ENCODE results near the gene RCBTB1.
A peak's percentile ranks its signal among the peaks of the same experiment; 100 is the strongest.
"Not testable (repeated sequence)": the region's sequence is repeated elsewhere in the genome, so short reads cannot be mapped to it uniquely, and the experiment has no call there.

Gene RCBTB1

DNA sequence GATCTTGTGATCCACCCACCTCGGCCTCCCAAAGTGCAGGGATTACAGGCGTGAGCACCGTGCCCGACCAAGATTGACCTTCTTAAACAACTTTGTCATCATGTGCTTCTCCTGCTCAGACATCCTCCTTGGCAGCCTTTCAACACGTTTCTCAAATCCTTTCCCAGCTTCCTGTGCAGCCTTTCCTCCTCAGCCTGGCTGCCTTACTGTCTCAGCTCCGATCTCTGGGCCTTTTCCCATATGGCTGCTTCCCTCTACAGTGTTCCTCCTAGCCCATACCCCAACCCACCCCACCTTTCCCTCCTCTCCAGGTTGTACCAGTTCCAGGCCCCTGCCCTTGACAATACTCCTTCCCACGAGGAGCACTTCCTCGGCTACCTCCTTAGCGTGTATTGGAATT, 82.4 kb downstream of the RCBTB1 start:
- no peak for DNase-seq

DNA sequence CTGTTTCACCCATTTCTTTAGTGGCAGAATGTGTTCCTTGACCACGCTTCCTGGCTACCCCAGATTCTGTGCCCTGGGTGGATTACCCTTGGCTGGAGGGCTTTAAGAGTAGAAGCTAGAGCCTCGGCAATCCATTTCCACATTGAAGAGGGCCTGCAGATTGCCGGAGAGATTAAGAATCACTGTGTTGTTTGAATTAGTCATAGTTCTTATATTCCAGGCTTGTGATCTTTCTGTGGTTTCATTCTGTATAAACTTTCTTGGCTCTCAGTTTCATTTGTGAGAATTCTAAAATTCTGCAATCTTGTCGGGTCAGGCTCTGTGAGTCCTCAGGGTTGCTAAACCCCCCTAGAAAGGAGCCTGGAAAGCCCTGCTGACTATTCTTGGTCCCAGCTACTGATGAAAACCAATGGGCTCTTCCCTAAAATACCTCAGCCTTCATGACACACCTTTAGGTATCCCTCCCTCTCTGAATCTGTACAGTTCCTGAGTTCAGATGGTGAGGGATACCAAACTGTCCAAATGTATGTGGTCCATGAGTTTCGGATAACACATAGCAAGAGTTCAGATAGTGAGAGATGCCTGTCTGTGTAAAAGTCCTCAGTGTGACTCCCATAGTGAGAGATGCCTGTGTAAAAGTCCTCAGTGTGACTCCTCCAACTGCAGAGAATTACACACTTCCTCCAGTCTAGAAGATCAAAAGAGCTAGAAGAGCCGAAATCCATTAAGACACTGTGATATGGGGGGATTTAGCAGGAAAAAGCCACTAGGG, 85.3 kb downstream of the RCBTB1 start:
- no peak for DNase-seq

DNA sequence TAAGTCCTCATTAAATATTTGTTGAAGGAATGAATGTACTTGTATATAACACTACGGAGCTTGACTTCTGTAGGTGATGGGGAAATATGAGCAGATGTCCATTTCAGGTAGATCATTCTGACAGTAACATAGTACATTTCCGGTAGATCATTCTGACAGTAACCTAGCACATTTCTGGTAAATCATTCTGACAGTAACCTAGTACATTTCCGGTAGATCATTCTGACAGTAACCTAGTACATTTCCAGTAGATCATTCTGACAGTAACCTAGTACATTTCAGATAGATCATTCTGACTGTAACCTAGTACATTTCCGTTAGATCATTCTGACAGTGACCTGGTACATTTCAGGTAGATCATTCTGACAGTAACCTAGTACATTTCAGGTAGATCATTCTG, 87.2 kb downstream of the RCBTB1 start:
- no peak for DNase-seq

DNA sequence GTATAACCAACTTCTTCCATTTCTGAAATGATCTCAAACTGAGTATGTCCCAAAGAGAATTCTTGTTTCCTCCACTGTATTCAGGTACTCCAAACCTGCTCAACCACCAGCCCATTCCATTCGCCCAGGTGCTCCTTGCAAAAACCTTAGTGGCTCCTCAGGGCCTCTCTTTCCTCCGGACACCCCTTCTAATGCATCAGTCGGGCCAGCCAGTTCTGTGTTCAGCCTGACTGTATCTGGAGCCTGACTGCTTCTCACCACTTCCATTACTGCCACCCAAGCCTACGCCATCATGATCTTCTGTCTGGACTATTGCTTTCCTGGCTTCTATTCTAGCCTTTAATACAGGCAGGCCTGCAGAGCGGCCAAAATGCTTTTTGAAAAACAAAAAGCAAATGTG, 88.1 kb downstream of the RCBTB1 start:
- no peak for DNase-seq

DNA sequence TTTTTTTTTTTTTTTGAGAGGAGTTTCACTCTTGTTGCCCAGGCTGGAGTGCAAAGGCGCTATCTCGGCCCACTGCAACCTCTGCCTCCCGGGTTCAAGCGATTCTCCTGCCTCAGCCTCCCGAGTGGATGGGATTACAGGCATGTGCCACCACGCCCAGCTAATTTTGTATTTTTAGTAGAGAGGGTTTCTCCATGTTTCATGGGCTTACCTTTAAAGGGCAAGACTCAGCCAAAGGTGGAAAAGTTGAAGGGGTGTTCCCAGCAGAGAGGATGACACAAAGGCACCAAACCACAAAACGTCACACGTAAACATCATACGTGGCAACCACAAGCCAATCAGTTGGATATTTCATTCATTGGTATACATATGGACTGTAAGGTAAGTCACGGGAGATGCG, 88.5 kb downstream of the RCBTB1 start:
- not testable (repeated sequence) for DNase-seq

DNA sequence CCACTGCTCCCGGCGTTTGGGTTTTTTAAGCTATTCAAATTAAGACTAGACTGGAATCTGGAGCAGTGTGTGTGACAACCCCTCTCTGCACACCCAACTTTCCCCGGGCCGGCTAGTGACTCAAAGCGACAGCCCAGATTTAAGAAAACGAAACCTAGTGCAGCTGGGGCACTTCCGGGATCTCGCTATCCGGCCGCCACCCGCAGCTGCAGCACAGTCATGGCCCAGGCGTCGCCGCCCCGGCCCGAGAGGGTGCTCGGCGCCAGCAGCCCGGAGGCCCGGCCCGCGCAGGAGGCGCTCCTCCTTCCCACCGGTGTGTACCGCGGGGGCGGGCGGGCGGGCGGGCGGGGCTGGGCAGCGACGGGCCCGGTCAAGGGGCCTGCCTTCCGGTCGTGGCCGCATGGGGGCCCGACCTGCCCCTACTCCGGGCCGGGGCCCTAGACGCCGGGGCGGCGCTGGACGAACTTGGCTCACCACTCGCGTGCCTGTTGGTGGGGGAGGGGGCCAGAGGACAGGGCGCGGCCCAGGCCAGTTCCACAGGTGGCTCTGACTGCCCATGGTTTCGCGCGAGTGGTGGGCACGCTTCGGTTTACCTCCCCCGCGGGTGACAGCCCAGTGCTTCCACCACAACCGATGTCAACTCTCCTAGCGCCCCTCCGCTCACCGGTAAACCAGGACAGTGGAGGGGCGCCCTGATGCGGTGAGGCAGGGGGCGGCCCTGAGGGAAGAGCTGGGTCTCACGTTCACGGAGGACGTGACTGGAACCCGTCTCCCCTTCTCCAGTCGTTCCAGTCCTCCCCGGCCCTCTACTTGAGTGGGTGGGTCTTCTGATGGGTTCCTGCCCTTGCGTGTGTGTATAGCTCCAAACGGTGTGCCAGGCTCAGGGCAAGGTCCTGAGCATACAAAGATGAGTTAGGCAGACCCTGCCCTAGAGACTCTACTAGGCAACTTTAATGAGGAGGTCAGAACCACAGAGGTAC, 89.3 kb downstream of the RCBTB1 start, which contains the start of gene PHF11:
TSS of gene PHF11 (plus strand) at position 171 of the 980 bp plus-strand sequence. CDS start at position 220, 49 bp downstream.
- peak; percentile 60 for DNase-seq

DNA sequence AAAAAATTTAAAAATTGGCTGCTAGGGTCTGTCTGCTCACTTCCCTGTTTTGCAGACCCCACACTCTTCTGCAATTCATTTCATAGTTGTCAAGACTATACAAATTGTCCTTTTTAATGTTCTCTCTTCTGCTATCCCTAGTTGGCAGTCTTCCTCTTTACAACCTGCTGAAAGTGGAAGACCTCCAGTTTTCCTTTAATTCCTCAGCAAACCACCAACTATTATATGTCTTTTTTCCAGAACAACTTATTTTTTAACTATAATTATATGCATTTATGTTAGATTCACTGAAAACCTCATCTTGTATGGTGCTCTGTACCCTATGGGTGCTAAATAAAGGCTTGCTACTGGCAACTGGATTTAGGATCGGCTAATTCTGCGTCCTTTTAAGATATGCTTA, 90.7 kb downstream of the RCBTB1 start:
- no peak for DNase-seq

DNA sequence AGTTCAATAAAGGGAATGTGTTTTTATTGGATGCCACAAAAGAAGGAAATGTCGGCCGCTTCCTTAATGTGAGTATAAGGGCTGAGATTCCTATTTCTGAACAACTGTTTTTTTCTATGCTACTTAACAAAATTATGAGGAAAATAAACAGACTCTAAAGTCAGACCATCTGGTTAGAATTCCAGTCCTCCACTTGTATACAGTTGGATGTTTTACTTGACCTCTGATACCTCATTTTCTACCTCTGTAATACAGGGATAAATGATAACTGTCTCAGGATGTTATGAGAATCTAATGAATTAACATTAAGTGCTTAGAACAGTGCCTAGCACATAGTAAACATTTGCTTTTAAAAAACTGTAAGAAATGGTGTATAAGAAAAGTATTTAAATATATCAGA, 96.8 kb downstream of the RCBTB1 start:
- DNase-seq, result no peak

All from GDM1 (cell line).